NT2/D1 (cell line): ENCODE measurements around the gene TGFBR1.

Experiments
- YY1 ChIP-seq: IDR thresholded peaks from 2 replicates; pipeline ENCODE4 v1.6.1; 2011; ENCODE audit not compliant: insufficient read length, insufficient read depth
- ZNF274 ChIP-seq: IDR thresholded peaks from 2 replicates; pipeline ENCODE4 v1.6.1; 2011; ENCODE audit warnings: mild to moderate bottlenecking, low read depth, low read length

DNA sequence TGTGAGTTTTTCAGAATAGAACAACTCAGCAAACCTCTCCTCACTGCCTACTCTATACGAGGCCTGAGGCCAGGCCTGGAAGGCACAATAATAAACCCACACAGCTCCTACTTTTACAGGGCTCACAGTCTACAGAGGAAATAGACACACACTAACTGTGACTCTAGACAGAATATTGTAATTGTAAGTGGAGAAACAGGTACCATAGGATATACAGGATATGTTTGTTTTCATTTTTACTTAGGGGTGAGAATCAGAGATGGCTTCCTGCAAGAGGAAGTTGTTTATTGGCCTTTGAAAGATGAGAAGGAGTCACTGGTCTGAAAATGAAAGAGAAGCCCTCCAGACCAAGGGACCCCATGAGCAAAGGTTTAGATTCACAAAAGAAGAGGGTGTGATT is 35.8 kb upstream of the TGFBR1 start:
- no peak for TF ChIP-seq ZNF274
- no peak for TF ChIP-seq YY1
